Activated T-helper 2 cell treated with anti-CD3 and anti-CD28 coated beads, Interferon-gamma antibody, Interleukin-2, Interleukin-4, amounts not matched to agents 10 μg/mL and 5 μg/mL and 100 μg/mL, durations not matched to agents 14 hours and 24 hours and 36 hours (primary cell): ENCODE data around the gene CTNNBIP1. TPM values are rescaled to one million over a fixed set of nuclear protein-coding genes. Genes with fewer than 3 reads are reported as not detected.

ENCODE experiments used
- DNase-seq: peaks from one replicate; pipeline ENCODE4 v3.0.0; 2021; ENCODE audit warnings: low spot score
- H3K27ac Mint-ChIP-seq: one replicate; pipeline ENCODE4 v1.8.0; 2021; ENCODE audit warnings: mixed read lengths
- H3K27me3 Mint-ChIP-seq: one replicate; pipeline ENCODE4 v1.8.0; 2021; ENCODE audit warnings: low read depth, mixed read lengths
- H3K36me3 Mint-ChIP-seq: one replicate; pipeline ENCODE4 v1.8.0; 2021; ENCODE audit warnings: low read depth, mixed read lengths
- H3K4me1 Mint-ChIP-seq: one replicate; pipeline ENCODE4 v1.8.0; 2021; ENCODE audit warnings: low read depth, mixed read lengths
- H3K4me3 Mint-ChIP-seq: one replicate; pipeline ENCODE4 v1.8.0; 2021; ENCODE audit warnings: low read depth, mild to moderate bottlenecking, moderate library complexity, mixed read lengths
- H3K9me3 Mint-ChIP-seq: one replicate; pipeline ENCODE4 v1.8.0; 2021; ENCODE audit warnings: mixed read lengths
- intact Hi-C: fragments of 100-400 bp; cut with micrococcal nuclease; formaldehyde crosslinking; loops from one replicate; pipeline ENCODE4 v1.15.1; 2023
- total RNA-seq: library from RNA; stranded (reverse); gene quantifications from 2 replicates; pipeline ENCODE4 v1.2.3, GENCODE V29; 2022

The CTNNBIP1 gene
- total RNA-seq, 1 donor from 2014 or later = 7.5 TPM

DNA sequence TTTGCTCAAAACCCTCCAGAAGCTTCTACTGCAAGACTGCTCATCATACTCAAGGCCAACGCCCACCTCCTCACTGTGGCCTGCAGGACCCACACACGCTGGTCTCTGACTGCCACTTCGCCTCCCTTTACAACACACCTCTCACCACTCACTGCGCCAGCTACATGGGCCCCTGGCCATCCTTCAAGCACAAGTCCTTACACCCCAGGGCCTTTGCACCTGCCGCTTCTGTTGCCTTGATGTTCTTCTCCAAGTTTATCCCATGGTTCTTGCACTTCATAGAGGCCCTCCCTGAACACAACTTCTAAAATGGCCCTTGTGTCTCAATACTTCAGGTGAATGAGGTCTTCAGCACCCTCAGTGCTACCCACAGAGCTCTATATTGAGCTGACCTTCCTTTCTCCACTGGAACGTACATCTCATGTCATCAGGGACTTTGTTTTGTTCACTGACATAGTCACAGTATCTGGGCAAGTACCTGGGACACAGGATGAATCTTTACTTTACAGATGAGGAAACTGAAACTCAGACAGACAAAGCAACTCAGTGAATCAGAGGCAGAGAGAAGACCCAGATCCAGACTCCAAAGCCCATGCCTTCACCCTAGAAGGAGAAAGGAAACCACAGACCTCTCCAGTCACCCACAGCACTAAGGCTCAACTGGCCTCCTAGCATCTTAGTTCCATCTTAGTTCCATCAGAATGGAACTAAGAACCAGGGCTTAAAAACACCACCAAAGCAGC lies 51.6 kb downstream of the CTNNBIP1 start:
- no peak overlapping the region for H3K27ac Mint-ChIP-seq
- no peak overlapping the region for H3K4me3 Mint-ChIP-seq
- H3K27me3 Mint-ChIP-seq = no peaks in the 10 kb centered on the region
- peaks cover 6% of the 10 kb centered on the region for H3K36me3 Mint-ChIP-seq
- H3K4me1 Mint-ChIP-seq = peaks cover 9% of the 10 kb centered on the region
- intact Hi-C loops = no loop called here
- DNase-seq = no peak
- H3K9me3 Mint-ChIP-seq = peaks cover 4% of the 10 kb centered on the region

DNA sequence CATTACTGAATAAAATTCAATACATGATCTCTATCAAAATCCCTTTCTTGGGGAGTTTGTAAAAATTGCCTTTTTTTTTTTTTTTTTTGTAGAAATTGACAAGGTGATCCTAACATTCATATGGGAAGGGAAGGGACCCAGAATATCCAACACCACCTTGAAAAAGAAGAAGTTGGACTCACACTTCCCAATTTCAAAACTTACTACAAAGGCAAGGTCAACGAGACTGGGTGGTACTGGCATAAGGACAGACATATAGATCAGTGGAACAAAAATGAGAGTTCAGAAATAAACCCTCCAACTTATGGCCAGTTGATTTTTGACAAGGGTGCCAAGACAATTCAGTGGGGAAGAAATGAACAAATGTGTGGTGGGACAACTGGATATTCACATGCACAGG lies 54.9 kb downstream of the CTNNBIP1 start:
- Mint-ChIP-seq H3K9me3 (peaks cover 5% of the 10 kb centered on the region), H3K27ac (no peak overlapping the region), H3K4me3 (no peak overlapping the region), H3K36me3 (peaks cover 7% of the 10 kb centered on the region), H3K27me3 (peaks cover 4% of the 10 kb centered on the region), H3K4me1 (peaks cover 11% of the 10 kb centered on the region)
- no peak for DNase-seq
- intact Hi-C loops = no loop called here

DNA sequence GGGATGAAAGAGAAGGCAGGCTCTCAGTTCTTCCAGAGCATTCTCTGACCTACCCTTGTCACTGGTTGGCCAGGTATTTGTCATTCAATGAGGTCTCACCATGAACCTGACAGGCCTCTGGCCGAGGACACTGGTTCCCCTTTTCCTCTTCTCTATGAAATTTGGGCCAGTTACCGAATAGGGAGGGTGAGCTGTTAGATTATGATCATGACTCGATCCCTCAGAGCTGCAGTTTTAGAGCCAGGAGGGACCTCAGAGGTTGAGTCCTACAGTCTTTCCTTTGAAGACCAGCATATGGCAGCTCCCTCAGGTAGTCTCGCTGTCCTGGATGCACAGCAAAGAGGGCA lies 56.8 kb downstream of the CTNNBIP1 start:
- Mint-ChIP-seq H3K4me1 (peaks cover 6% of the 10 kb centered on the region), H3K27ac (no peak overlapping the region), H3K27me3 (peaks cover 5% of the 10 kb centered on the region), H3K9me3 (peaks cover 5% of the 10 kb centered on the region), H3K36me3 (peaks cover 7% of the 10 kb centered on the region), H3K4me3 (no peak overlapping the region)
- DNase-seq = no peak
- intact Hi-C loops = no loop called here

DNA sequence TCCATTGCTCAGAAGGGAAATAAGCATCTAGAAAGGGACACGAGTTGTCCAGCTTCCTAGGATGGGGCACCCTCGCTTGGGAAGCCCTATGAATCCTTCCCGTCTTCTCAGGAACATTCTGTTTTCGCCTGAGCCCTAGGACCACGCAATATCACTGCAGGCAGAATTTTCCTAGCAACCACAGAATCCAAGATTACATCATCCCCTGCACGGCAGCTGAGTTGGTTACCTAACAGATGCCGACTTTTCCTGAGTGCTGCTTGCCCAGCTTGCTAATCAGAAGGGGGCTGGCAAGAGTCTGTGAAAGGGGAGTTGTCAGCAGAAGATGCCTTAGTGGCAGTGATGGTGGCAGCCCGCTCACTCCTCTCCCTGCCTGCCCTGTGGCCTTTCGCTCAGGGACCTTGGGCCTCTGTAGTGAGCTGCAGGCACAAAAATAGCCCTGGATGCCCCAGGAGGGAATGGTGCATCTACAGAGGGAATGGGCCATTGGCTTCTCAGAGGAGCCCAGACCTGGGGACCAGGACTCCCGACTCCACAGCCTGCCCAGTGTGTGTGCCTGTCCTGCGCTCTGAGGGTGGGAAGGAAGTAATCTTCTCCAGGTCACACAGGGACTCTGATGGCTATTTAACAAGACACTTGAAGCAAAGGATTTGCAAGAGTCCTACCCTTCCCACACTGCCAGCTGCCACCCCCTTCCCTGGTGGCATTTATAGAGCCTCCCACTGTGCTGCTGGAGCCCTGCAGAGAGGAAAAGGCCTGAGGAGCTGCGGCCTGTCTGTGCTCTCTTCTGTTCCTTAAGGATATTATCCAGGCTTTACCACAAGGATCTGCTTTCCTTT lies 57.4 kb downstream of the CTNNBIP1 start:
- H3K36me3 Mint-ChIP-seq = peaks cover 7% of the 10 kb centered on the region
- intact Hi-C loops = no loop called here

DNA sequence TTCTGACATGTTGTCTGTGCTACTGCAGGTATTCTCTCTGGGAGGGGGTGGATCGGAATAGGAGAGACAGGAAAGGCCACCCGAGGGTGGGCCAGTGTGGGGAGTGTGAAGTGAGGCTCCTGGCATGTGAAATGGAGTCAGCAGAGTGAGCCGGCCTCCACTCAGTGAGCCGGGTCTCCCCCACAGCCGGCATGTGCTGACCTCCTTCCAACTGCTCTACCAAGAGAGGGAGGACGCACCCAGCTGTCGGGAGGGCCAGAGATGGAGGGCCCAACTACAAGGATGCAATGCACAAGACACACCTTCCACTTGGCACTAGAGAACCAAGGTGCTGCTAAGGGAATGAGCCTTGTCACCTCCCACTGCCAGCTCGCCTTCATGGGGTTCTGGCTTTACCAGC lies 58.1 kb downstream of the CTNNBIP1 start:
- DNase-seq = no peak
- intact Hi-C loops = no loop called here
- H3K27me3 Mint-ChIP-seq = peaks cover 5% of the 10 kb centered on the region
- H3K4me3 Mint-ChIP-seq = no peak overlapping the region
- peaks cover 7% of the 10 kb centered on the region for H3K36me3 Mint-ChIP-seq
- no peak overlapping the region for H3K27ac Mint-ChIP-seq
- peaks cover 5% of the 10 kb centered on the region for H3K9me3 Mint-ChIP-seq
- peaks cover 6% of the 10 kb centered on the region for H3K4me1 Mint-ChIP-seq

More for the DNA sequence above, 57.4 kb downstream of the CTNNBIP1 start:
- no peak for DNase-seq
- no peak overlapping the region for H3K27ac Mint-ChIP-seq
- H3K9me3 Mint-ChIP-seq = peaks cover 5% of the 10 kb centered on the region
- H3K4me1 Mint-ChIP-seq = peaks cover 6% of the 10 kb centered on the region
- no peak overlapping the region for H3K4me3 Mint-ChIP-seq
- peaks cover 5% of the 10 kb centered on the region for H3K27me3 Mint-ChIP-seq

DNA sequence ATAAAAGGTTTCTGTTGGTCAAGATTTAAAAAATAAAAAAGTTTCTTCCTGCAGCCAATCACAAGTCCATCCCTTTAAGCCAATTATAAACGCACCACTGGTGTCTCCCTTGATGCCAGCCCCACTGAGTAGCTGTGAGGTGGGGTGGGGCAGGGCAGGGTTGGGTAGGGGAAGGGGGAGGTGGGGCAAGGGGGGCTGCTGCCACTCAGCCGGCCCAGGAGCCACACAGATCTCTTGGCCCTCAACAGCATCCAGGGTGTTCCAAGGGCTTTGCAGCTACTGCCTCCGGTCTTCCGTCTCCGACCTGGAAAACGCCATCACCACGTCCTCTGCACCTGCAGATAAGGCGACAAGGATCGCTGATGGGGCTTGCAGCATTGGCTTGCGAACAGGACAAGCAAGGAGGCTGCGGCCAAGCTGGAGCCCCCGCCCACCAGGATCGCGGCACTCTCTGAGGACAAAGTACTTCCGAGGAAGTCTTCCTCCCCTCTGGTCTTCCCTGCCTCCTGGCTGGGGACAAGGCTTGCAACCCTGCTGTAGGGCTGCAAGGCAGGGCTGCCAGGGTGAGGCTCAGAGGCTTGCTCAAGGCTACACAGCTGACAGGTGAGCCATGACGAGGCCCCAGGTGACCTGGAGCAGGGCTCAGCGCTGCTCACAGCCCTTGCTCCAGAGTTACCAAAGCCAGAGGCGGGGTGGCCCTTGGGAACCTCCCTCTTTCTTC lies 59.5 kb downstream of the CTNNBIP1 start:
- peaks cover 5% of the 10 kb centered on the region for H3K9me3 Mint-ChIP-seq
- H3K27ac Mint-ChIP-seq = no peak overlapping the region
- peak overlapping the region; percentile 60 for H3K4me3 Mint-ChIP-seq
- H3K36me3 Mint-ChIP-seq = peaks cover 7% of the 10 kb centered on the region
- H3K4me1 Mint-ChIP-seq = peaks cover 9% of the 10 kb centered on the region
- no peak for DNase-seq
- intact Hi-C loops = no loop called here
- H3K27me3 Mint-ChIP-seq = peaks cover 5% of the 10 kb centered on the region

DNA sequence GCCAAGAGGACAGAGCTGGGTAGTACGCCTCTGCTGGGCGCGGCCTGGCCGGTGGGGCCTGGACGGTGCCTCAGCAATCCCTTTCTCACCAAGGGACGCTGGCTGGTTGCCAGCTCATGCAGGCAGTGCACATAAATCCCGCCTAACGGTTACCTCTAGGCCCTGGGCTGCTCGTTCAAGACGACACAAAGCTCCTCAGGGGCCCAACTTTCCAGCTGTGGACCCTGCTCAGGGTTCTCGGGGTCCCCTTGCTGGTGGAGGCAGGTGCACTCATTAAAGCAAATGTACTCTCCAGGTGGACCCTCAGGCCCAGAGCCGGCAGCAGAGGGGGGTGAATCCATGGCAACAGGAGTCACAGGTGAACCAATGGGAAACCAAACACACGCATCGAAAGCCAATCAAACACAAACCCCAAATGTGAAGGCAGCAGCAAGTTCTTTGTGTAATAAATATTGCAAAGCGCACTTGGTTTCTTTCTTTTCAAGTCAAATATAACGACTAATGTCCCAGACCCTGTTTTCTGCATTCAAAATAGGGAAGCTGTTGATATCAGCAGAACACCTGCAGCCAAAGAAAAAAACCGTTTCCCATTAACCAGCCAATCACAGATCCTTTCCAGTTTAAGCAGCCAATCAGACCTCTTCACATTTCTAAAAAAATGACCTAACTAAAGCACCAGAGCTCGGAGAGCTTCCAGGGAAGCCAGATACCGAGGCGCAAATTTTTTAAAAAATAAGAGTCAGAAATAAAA lies 60.2 kb downstream of the CTNNBIP1 start:
- peaks cover 5% of the 10 kb centered on the region for H3K27me3 Mint-ChIP-seq
- H3K27ac Mint-ChIP-seq = no peak overlapping the region
- H3K4me1 Mint-ChIP-seq = peaks cover 9% of the 10 kb centered on the region
- intact Hi-C loops = no loop called here
- DNase-seq = no peak
- peaks cover 7% of the 10 kb centered on the region for H3K36me3 Mint-ChIP-seq
- no peak overlapping the region for H3K4me3 Mint-ChIP-seq
- H3K9me3 Mint-ChIP-seq = peaks cover 5% of the 10 kb centered on the region

DNA sequence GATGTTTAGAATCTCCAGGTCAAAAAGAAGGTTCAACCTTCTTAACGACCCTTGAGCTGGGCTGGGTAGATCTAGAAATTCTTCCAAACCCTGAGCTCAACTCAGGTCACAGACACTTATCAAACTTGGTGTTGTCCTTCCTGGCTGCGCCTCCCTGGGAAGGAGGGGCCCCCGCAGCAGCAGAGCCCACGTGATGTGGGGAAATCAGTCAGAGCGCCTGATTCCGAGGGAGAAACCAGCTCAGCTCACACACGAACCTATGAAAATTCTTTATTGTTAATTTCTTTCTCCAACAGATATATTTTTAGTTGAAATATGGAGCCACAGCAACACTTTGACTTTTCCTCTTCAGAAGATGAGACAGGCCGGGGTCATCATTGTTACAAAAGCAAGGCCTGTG lies 62.0 kb downstream of the CTNNBIP1 start:
- Mint-ChIP-seq H3K4me3 (no peak overlapping the region), H3K4me1 (peaks cover 9% of the 10 kb centered on the region), H3K36me3 (no peaks in the 10 kb centered on the region), H3K27me3 (peaks cover 5% of the 10 kb centered on the region), H3K9me3 (no peaks in the 10 kb centered on the region), H3K27ac (no peak overlapping the region)
- intact Hi-C loops = no loop called here
- DNase-seq = no peak

DNA sequence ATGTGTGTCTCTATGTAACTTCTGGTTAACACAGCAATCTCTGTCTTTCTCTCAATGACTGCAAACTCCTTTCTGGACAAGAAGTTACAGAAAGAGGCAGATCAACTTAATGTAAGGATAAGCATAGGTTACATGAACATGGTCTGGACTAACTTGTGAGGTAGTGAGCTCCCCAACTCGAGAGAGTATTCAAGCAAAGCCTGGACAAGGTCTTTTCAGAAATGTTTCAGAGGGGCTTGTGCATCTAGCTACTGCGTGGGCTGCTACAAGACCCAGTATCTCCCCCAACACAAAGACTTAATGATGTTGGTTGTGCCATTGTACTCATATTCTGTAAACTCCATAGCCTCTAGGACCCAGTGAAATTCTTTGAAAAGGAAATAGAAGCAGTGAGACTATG lies 62.8 kb downstream of the CTNNBIP1 start:
- Mint-ChIP-seq H3K27me3 (peaks cover 5% of the 10 kb centered on the region), H3K36me3 (no peaks in the 10 kb centered on the region), H3K9me3 (no peaks in the 10 kb centered on the region), H3K27ac (no peak overlapping the region), H3K4me3 (no peak overlapping the region), H3K4me1 (peaks cover 9% of the 10 kb centered on the region)
- no peak for DNase-seq
- intact Hi-C loops = no loop called here

DNA sequence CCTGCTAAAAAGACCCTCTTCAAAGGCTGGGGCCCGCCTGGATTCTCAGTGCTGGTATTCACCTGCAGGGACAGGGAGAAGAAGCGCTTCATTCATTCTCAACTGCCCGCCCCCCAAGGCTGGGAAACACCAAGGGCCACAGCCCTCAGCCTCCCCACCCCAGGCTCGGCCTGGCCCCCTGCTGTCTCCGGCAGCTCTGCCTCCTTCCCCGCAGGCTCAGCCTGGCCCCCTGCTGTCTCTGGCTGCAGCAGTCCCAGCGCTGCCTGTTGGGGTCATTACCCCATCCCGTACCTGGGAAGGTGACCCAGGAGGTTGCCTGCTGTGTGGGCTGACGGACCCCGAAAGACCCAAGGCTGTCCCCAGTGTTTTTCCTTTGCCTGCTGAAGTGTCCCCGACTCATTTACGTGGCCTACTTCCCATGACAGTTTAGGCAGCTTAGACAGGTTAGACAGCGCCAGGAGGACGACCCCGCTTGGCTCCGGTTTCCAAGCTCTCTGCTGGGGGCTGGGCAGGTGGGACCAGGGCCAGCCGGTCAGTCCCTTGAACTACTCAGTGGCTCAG lies 63.4 kb downstream of the CTNNBIP1 start:
- Mint-ChIP-seq H3K9me3 (no peaks in the 10 kb centered on the region), H3K4me3 (no peak overlapping the region), H3K27ac (no peak overlapping the region), H3K27me3 (peaks cover 5% of the 10 kb centered on the region), H3K4me1 (peaks cover 9% of the 10 kb centered on the region), H3K36me3 (no peaks in the 10 kb centered on the region)
- intact Hi-C loops = no loop called here
- no peak for DNase-seq

DNA sequence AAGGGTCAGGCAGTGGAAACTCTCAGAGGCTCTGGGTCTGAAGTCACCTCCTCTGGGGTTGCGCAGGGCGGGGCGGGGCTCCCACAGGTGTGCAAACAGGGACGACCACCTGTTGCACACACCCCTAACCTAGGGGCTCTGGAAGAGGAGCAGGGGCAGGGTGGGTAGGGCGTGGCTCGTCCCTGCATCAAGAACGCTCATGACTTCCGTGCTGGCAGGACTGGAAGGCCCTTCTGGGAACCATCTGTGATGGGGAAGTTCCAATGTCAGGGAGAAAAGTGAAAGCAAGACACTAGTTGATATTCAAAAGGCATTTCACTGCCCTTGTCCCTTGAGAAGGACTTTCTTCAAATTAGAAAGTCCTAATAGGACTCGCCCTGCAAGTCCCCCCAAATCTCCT lies 64.2 kb downstream of the CTNNBIP1 start:
- H3K36me3 Mint-ChIP-seq = no peaks in the 10 kb centered on the region
- no peak overlapping the region for H3K27ac Mint-ChIP-seq
- H3K4me3 Mint-ChIP-seq = no peak overlapping the region
- H3K9me3 Mint-ChIP-seq = no peaks in the 10 kb centered on the region
- intact Hi-C loops = no loop called here
- H3K4me1 Mint-ChIP-seq = peaks cover 9% of the 10 kb centered on the region
- no peak for DNase-seq
- peaks cover 4% of the 10 kb centered on the region for H3K27me3 Mint-ChIP-seq

DNA sequence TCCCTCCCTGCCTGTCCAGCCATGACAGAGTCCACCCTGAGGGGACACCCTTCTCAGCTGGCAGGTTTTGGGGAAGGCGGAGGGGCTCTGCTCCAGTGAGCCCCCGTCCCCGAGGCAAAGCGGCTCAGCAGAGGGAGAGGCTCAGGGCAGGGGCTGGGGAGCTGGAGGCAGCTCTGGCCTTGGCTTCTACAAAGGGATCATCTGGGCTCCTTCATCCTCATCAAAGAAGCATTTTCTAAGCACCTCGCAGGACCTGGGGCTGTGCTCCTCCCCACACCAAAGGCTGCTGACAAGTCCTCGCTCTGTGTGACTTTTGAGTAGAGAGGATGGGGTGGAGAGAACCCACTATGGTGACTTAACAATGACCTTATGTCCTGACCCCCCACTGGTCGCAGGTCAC lies 65.3 kb downstream of the CTNNBIP1 start:
- intact Hi-C loops = no loop called here
- Mint-ChIP-seq H3K4me1 (peaks cover 4% of the 10 kb centered on the region), H3K9me3 (no peaks in the 10 kb centered on the region), H3K27me3 (peaks cover 3% of the 10 kb centered on the region), H3K4me3 (no peak overlapping the region), H3K27ac (no peak overlapping the region), H3K36me3 (no peaks in the 10 kb centered on the region)
- DNase-seq = no peak
